Endothelial cell of umbilical vein (primary cell): Measurements from ENCODE around the gene LIPT1.

ENCODE experiments used
- CTCF ChIP-seq, 2 donors: IDR thresholded peaks; 1 replicate in 1 of 2; 2 replicates in 1 of 2; pipeline ENCODE4 v1.5.1; 2011; ENCODE audit warnings: low read length in 2 of 2, mild to moderate bottlenecking in 2 of 2, moderate library complexity in 2 of 2, control low read depth in 1 of 2, inconsistent platforms in 1 of 2, low read depth in 1 of 2; ENCODE audit not compliant: insufficient read depth in 1 of 2; ENCODE audit errors: extremely low read depth in 1 of 2
- GATA2 ChIP-seq: IDR thresholded peaks from 2 replicates; pipeline ENCODE4 v1.7.0; 2011; ENCODE audit warnings: low read depth, mild to moderate bottlenecking, moderate library complexity, mixed read lengths, low read length; ENCODE audit not compliant: insufficient read length, insufficient read depth
- POLR2A ChIP-seq: IDR thresholded peaks from 2 replicates; pipeline ENCODE4 v1.6.1; 2012; ENCODE audit warnings: low read depth, mild to moderate bottlenecking, control low read depth, low read length
- POLR2AphosphoS5 ChIP-seq: IDR thresholded peaks from 2 replicates; pipeline ENCODE4 v1.6.1; 2012; ENCODE audit warnings: low read depth, mild to moderate bottlenecking, control low read depth, low read length, moderate library complexity; ENCODE audit not compliant: insufficient read depth

DNA sequence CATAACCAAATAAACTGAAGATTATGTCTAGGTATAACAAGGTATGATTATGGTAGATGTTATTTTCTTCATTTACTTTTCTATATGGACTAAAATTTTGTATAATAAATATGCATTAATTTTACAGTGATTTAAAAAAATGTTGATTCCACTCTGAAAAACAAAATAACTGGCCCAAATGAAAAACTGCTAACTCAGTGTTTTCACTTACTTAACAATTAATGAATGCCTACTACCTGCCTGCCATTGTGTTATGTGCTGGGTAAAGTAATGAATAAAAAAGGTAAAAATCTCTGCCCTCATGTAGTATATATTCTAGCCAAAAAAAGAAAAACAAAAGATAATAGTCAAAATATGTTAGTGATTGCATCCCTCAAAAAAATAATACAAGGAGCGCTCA lies 42.8 kb upstream of the LIPT1 start:
- TF ChIP-seq POLR2A (no peak), CTCF (IDR thresholded peaks at IDR 0.05; ENCODE audit: extremely low read depth in 1 of 2, insufficient read depth in 1 of 2, low read depth in 1 of 2, low read length in 2 of 2) (no peak), GATA2 (no peak), POLR2AphosphoS5 (no peak)
